IPS-18c (cell line): ENCODE data around the gene PRR20B.
"Not testable (repeated sequence)": the region's sequence is repeated elsewhere in the genome, so short reads cannot be mapped to it uniquely, and the experiment has no call there.

ENCODE experiments used
- H3K4me3 ChIP-seq: 2 replicates; pipeline ENCODE4 v1.7.0; 2013; ENCODE audit warnings: low read depth, mild to moderate bottlenecking, low read length, moderate library complexity; ENCODE audit not compliant: insufficient read depth
- H3K9me3 ChIP-seq: one replicate; pipeline ENCODE4 v1.6.1; 2013; ENCODE audit warnings: mild to moderate bottlenecking, low read length, moderate library complexity; ENCODE audit not compliant: control insufficient read depth, insufficient read depth

Gene PRR20B

GRCh38 chr13:57147188-57147587 is at the start of gene PRR20B:
Gene PRR20B (plus strand): TSS chr13:57147488. CDS start chr13:57147875, 387 bp downstream.
- not testable (repeated sequence) for H3K9me3 ChIP-seq

GRCh38 chr13:57114945-57115344 is 32.3 kb upstream of the PRR20B start:
- peaks cover 2% of the 10 kb centered on the region for H3K9me3 ChIP-seq
- H3K4me3 ChIP-seq, result no peak overlapping the region

More at GRCh38 chr13:57147188-57147587, at the start of gene PRR20B:
- H3K4me3 ChIP-seq, result not testable (repeated sequence)

- Histone ChIP-seq H3K9me3 (no peaks in the 10 kb centered on the region), H3K4me3 (no peak overlapping the region)
Observed at GRCh38 chr13:57123681-57124080, 23.6 kb upstream of the PRR20B start.

GRCh38 chr13:57128909-57129308 is 18.4 kb upstream of the PRR20B start:
- no peak overlapping the region for H3K4me3 ChIP-seq
- H3K9me3 ChIP-seq, result no peaks in the 10 kb centered on the region

GRCh38 chr13:57136093-57136492 is 11.2 kb upstream of the PRR20B start:
- H3K4me3 ChIP-seq, result no peak overlapping the region
- H3K9me3 ChIP-seq, result no peaks in the 10 kb centered on the region

- no peaks in the 10 kb centered on the region for H3K9me3 ChIP-seq
- H3K4me3 ChIP-seq, result no peak overlapping the region
Observed at GRCh38 chr13:57137585-57137984, 9.7 kb upstream of the PRR20B start.

- no peaks in the 10 kb centered on the region for H3K9me3 ChIP-seq
- H3K4me3 ChIP-seq, result no peak overlapping the region
Observed at GRCh38 chr13:57138988-57139387, 8.3 kb upstream of the PRR20B start.

- not testable (repeated sequence) for H3K9me3 ChIP-seq, H3K4me3 ChIP-seq
Observed at GRCh38 chr13:57139781-57140180, 7.5 kb upstream of the PRR20B start.

GRCh38 chr13:57140235-57140968 is 6.9 kb upstream of the PRR20B start, which contains the start of gene PRR20A:
Gene PRR20A (plus strand): TSS chr13:57140918. CDS start chr13:57141305, 387 bp downstream.
- not testable (repeated sequence) for H3K9me3 ChIP-seq, H3K4me3 ChIP-seq

- not testable (repeated sequence) for H3K9me3 ChIP-seq, H3K4me3 ChIP-seq
Observed at GRCh38 chr13:57148106-57148505, 818 bp downstream of the PRR20B start.

- not testable (repeated sequence) for H3K4me3 ChIP-seq, H3K9me3 ChIP-seq
Observed at GRCh38 chr13:57153761-57154160, 6.5 kb downstream of the PRR20B start, which contains the start of gene PRR20C. Gene PRR20C (plus strand): TSS chr13:57154061. CDS start chr13:57154448, 387 bp downstream.

GRCh38 chr13:57160332-57160731 is 13.0 kb downstream of the PRR20B start, which contains the start of gene PRR20D:
Gene PRR20D (plus strand): TSS chr13:57160632. CDS start chr13:57161019, 387 bp downstream.
- H3K4me3 ChIP-seq, H3K9me3 ChIP-seq: not testable (repeated sequence)

GRCh38 chr13:57166897-57167296 is 19.6 kb downstream of the PRR20B start, which contains the start of gene PRR20E:
Gene PRR20E (plus strand): TSS chr13:57167197. CDS start chr13:57167584, 387 bp downstream.
- H3K9me3 ChIP-seq, H3K4me3 ChIP-seq: not testable (repeated sequence)

- Histone ChIP-seq H3K4me3 (no peak overlapping the region), H3K9me3 (no peaks in the 10 kb centered on the region)
Observed at GRCh38 chr13:57191667-57192066, 44.4 kb downstream of the PRR20B start.
